ENCODE measurements around the gene PLCB3.
A peak's percentile ranks its signal among the peaks of the same experiment; 100 is the strongest.
"Not testable (repeated sequence)": the region's sequence is repeated elsewhere in the genome, so short reads cannot be mapped to it uniquely, and the experiment has no call there.

PLCB3 gene

GRCh38 chr11:64303109-64304031 is 52.0 kb downstream of the PLCB3 start:
- DNase-seq (ENCODE audit: low read depth in 4 of 4, low spot score in 1 of 4): no peak

DNA sequence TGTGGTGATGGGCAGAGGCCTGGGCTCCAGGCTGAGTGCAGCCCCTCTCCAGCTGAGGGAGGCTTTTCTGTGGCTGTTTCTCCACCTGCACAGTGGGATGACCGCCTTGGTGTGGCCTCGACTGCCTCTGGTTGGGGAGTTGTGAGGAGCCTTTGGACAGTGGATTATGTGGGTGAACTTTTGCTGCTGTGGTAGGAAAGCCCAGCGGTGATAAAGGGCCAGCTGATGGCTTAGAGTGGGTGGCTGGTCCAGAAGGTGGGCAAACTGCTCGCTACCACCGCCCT is 52.6 kb downstream of the PLCB3 start:
- DNase-seq (ENCODE audit: low read depth in 4 of 4, low spot score in 1 of 4): no peak

- peak; percentile 90 to 97 (median 96) for DNase-seq (ENCODE audit: low read depth in 4 of 4, low spot score in 1 of 4)
These were observed 53.2 kb downstream of the PLCB3 start for GRCh38 chr11:64304316-64305072.

- DNase-seq (ENCODE audit: low read depth in 4 of 4, low spot score in 1 of 4): peak; percentile 99 to 100 (median 100)
These were observed 53.9 kb downstream of the PLCB3 start, which contains the start of gene ESRRA for GRCh38 chr11:64305075-64305690. Gene ESRRA, plus strand, starts transcription at chr11:64305524. Its CDS starts 1,656 bp downstream, at chr11:64307180.

DNA sequence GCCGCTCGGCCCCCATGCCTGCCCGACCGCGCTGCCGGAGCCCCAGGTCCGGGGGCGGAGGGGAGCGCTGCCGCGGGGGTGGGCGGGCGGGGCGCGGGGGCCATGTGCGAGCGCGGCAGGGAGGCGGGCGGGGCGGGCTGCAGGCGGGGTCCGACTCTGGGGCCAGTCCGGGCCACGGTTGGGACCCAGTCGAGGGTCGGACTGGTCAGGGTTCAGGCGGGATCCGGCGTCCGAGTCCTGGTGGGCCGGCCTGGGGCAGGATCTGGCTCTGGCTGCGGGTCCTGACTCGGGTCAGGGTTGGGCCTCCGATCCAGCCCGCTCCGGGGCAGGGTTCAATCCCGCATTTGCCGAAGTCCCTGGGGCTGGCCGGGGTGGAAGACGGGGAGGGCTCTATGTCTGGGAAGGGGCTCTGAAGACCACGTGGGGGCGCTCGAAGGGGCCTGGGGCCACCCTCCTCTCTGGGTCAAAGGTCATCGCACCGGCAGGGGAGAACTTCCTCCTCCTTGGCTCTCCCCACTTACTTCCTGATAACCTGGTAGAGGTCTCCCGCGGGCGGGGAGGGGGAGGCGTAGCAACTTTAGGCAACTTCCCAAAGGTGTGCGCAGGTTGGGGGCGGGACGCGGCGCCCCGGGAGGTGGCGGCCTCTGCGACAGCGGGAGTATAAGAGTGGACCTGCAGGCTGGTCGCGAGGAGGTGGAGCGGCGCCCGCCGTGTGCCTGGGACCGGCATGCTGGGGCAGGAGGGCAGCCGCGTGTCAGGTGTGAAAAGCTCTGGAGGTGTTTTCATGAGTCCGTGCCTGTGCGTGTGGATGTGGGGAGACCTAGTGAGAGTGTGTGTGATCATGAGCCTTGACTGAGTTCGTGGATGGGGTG is 54.6 kb downstream of the PLCB3 start:
- DNase-seq (ENCODE audit: low read depth in 4 of 4, low spot score in 1 of 4): peak; percentile 32 to 59 (median 52)

- DNase-seq (ENCODE audit: low read depth in 4 of 4, low spot score in 1 of 4): no peak
These were observed 55.2 kb downstream of the PLCB3 start for GRCh38 chr11:64306563-64306875.

DNA sequence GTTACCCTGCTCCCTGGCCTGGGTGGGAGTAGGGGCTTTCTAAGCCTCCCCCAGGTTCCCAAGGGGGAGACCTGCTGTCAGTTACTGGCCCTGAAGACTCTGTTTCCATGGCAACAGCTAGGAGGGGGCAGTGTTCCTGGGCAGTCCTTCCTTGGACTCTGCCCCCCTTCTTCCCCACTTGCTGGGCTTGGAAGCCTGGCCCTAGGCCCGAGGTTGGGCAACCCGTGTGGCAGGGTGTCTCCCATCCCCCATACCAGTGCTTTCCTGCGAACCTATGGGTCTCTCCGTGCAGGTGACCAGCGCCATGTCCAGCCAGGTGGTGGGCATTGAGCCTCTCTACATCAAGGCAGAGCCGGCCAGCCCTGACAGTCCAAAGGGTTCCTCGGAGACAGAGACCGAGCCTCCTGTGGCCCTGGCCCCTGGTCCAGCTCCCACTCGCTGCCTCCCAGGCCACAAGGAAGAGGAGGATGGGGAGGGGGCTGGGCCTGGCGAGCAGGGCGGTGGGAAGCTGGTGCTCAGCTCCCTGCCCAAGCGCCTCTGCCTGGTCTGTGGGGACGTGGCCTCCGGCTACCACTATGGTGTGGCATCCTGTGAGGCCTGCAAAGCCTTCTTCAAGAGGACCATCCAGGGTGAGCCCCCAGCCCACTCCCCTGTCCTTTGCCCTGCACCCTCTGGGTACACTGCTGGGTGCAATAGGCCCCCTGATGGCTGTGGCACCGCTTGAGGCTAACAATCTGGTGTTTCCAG is 55.7 kb downstream of the PLCB3 start:
- DNase-seq (ENCODE audit: low read depth in 4 of 4, low spot score in 1 of 4): no peak

DNA sequence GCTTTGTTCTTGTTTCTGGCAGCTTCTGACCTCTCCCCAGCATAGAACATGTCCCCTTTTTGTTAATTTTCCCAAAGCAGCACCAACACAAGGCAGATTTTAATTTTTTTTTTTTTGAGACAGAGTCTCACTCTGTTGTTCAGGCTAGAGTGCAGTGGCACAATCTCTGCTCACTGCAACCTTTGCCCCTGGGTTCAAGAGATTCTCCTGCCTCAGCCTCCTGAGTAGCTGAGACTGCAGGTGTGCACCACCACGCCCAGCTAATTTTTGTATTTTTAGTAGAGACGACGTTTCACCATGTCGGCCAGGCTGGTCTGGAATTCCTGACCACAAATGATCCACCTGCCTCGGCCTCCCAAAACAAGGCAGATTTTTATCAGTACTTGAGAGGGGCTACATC is 56.5 kb downstream of the PLCB3 start:
- not testable (repeated sequence) for DNase-seq (ENCODE audit: low read depth in 4 of 4, low spot score in 1 of 4)

- DNase-seq (ENCODE audit: low read depth in 4 of 4, low spot score in 1 of 4): no peak
These were observed 61.6 kb downstream of the PLCB3 start for GRCh38 chr11:64312947-64313346.

- no peak for DNase-seq (ENCODE audit: low read depth in 4 of 4, low spot score in 1 of 4)
These were observed 62.3 kb downstream of the PLCB3 start for GRCh38 chr11:64313491-64314145.

DNA sequence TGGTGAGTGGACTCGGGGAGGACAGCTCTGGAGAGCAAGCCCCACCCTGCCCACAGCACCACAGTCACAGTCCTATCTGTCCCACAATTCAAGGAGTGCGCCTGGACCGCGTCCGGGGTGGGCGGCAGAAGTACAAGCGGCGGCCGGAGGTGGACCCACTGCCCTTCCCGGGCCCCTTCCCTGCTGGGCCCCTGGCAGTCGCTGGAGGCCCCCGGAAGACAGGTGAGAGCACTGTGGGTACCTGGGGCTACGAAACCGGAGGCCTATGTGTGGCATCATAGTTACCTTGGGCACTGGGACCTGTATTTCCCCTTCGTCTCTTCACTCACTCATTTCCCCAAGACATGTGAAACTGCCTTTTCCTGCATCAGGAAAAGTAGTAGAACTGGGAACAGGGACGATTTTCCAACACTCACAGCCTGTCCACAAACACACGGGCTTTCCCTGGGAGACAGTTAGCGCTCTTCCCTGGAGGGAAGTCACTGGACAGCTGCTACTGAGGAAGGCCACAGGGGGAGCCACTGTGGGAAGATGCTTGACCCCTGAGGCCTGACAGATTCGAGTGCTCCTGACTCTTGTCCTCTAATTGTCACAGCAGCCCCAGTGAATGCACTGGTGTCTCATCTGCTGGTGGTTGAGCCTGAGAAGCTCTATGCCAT is 62.9 kb downstream of the PLCB3 start:
- no peak for DNase-seq (ENCODE audit: low read depth in 4 of 4, low spot score in 1 of 4)

DNA sequence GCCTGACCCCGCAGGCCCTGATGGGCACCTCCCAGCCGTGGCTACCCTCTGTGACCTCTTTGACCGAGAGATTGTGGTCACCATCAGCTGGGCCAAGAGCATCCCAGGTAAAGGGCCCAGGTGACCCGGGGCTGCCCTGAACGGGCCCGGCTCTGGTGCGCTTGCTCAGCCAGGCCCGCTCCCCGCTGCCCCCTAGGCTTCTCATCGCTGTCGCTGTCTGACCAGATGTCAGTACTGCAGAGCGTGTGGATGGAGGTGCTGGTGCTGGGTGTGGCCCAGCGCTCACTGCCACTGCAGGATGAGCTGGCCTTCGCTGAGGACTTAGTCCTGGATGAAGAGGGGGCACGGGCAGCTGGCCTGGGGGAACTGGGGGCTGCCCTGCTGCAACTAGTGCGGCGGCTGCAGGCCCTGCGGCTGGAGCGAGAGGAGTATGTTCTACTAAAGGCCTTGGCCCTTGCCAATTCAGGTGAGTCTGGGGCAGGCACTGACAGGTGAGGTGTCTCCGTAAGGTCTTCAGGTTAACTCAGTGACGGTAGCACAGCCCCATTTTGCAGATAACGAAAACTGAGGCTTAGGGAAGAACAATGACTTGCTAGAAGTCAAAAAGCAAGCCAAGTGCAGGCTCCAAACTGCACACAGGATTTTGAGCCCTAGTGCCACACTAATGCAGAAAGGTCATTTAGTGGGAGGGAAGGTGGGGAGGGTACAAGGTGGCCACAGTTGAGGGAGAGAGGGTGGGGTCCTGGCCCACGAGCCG is 63.7 kb downstream of the PLCB3 start:
- no peak for DNase-seq (ENCODE audit: low read depth in 4 of 4, low spot score in 1 of 4)

GRCh38 chr11:64315667-64316526 is 64.6 kb downstream of the PLCB3 start:
- DNase-seq (ENCODE audit: low read depth in 4 of 4, low spot score in 1 of 4): not testable (repeated sequence)

- DNase-seq (ENCODE audit: low read depth in 4 of 4, low spot score in 1 of 4): no peak
These were observed 65.5 kb downstream of the PLCB3 start for GRCh38 chr11:64316672-64317324.

DNA sequence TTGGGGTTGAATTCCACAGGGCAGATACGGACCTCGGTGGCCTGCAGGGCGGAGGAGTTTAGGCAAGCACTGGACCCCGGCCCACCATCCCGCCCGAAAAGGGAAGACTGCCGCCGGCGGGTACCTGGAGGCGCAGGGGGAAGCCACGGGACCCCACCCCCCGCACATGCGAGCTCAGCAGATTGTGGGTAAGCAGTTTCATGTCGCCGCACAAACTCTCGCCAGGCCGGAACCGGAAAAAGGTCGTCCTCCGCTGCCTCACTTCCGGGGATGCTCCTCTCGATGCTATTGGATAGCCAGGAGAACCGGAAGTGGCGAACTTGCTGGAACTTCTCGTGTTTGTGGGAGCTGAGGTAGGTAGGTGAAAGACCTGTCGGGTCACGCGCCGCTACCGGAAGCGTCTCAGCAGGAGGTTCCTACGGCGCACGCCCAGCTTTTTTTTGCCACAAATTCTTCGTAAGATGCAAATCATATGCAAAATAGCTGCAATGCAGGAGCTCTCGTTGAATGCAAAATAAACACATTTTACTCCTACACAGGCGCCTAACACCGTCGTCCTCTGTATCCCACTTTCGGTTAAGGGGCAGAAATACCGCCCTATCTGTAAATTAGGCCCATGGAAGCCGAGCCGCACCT is 66.1 kb downstream of the PLCB3 start, which contains the start of gene TRMT112:
Gene TRMT112, minus strand, starts transcription at position 235 of the 636 bp plus-strand sequence. Its CDS starts 33 bp downstream, at position 202.
- DNase-seq (ENCODE audit: low read depth in 4 of 4, low spot score in 1 of 4): peak; percentile 78 to 96 (median 94)

Data from stimulated activated CD4-positive, alpha-beta T cell treated with anti-CD3 and anti-CD28 coated beads, Interleukin-1b, Interleukin-23, amount 100 ng/mL, for 24 hours (primary cell).